C4-2B (cell line): Measurements from ENCODE around the gene PLCB4.

Source experiments
- H3K27ac ChIP-seq: fragments of 450-650 bp; 2 replicates; pipeline ENCODE4 v1.5.1; 2017
- CTCF ChIP-seq: fragments of 450-650 bp; conservative IDR thresholded peaks from 2 replicates; pipeline ENCODE4 v1.5.1; 2017; ENCODE audit warnings: mild to moderate bottlenecking
- ZFX ChIP-seq: fragments of 450-650 bp; IDR thresholded peaks from 2 replicates; pipeline ENCODE4 v1.6.1; 2017

Gene PLCB4

GRCh38 chr20:9444921-9445320 is 376.0 kb downstream of the PLCB4 start:
- TF ChIP-seq CTCF: no peak
- no peak for TF ChIP-seq ZFX
- no peak overlapping the region for H3K27ac ChIP-seq

- TF ChIP-seq ZFX (no peak), CTCF (no peak)
- H3K27ac ChIP-seq: no peak overlapping the region
These were observed 378.3 kb downstream of the PLCB4 start for GRCh38 chr20:9447182-9447581.

- no peak overlapping the region for H3K27ac ChIP-seq
These were observed 384.3 kb downstream of the PLCB4 start for GRCh38 chr20:9453201-9453600.

GRCh38 chr20:9454791-9455190 is 385.9 kb downstream of the PLCB4 start:
- no peak overlapping the region for H3K27ac ChIP-seq
- TF ChIP-seq CTCF: no peak
- no peak for TF ChIP-seq ZFX

More at GRCh38 chr20:9453201-9453600, 384.3 kb downstream of the PLCB4 start:
- TF ChIP-seq ZFX (no peak), CTCF (no peak)

GRCh38 chr20:9457136-9457535 is 388.2 kb downstream of the PLCB4 start:
- no peak for TF ChIP-seq CTCF
- no peak for TF ChIP-seq ZFX
- no peak overlapping the region for H3K27ac ChIP-seq

GRCh38 chr20:9458138-9458796 is 389.4 kb downstream of the PLCB4 start:
- TF ChIP-seq CTCF (peak; percentile 40), ZFX (no peak)
- no peak overlapping the region for H3K27ac ChIP-seq

GRCh38 chr20:9460518-9460917 is 391.6 kb downstream of the PLCB4 start:
- no peak overlapping the region for H3K27ac ChIP-seq
- no peak for TF ChIP-seq CTCF
- TF ChIP-seq ZFX: no peak
